ENCODE data around the gene DPYSL4.

Gene DPYSL4

GRCh38 chr10:132140167-132140925 is 46.4 kb upstream of the DPYSL4 start:
- no peak overlapping the region for H3K4me3 ChIP-seq (ENCODE audit: low read depth in 1 of 2, low read length in 1 of 2)
- no peaks in the 10 kb centered on the region for H3K4me1 ChIP-seq (ENCODE audit: control insufficient read depth in 1 of 2, insufficient read depth in 1 of 2, low read depth in 1 of 2, low read length in 1 of 2)
- H3K9me3 ChIP-seq, result no peaks in the 10 kb centered on the region
- peaks cover 25% of the 10 kb centered on the region for H3K27me3 ChIP-seq
- no peak for TF ChIP-seq CTCF (IDR thresholded peaks at IDR 0.05)
- H3K27ac ChIP-seq, result no peak overlapping the region
- H3K36me3 ChIP-seq, result no peaks in the 10 kb centered on the region

GRCh38 chr10:132141076-132141475 is 45.7 kb upstream of the DPYSL4 start:
- Histone ChIP-seq H3K4me1 (ENCODE audit: control insufficient read depth in 1 of 2, insufficient read depth in 1 of 2, low read depth in 1 of 2, low read length in 1 of 2) (no peaks in the 10 kb centered on the region), H3K27ac (no peak overlapping the region), H3K4me3 (ENCODE audit: low read depth in 1 of 2, low read length in 1 of 2) (no peak overlapping the region), H3K36me3 (no peaks in the 10 kb centered on the region), H3K27me3 (peaks cover 25% of the 10 kb centered on the region), H3K9me3 (no peaks in the 10 kb centered on the region)
- TF ChIP-seq CTCF (IDR thresholded peaks at IDR 0.05), result no peak

GRCh38 chr10:132141526-132142395 is 45.0 kb upstream of the DPYSL4 start:
- H3K27ac ChIP-seq, result no peak overlapping the region
- no peaks in the 10 kb centered on the region for H3K36me3 ChIP-seq
- TF ChIP-seq CTCF (IDR thresholded peaks at IDR 0.05), result no peak
- H3K4me3 ChIP-seq (ENCODE audit: low read depth in 1 of 2, low read length in 1 of 2), result no peak overlapping the region
- H3K4me1 ChIP-seq (ENCODE audit: control insufficient read depth in 1 of 2, insufficient read depth in 1 of 2, low read depth in 1 of 2, low read length in 1 of 2), result no peaks in the 10 kb centered on the region
- H3K27me3 ChIP-seq, result peaks cover 25% of the 10 kb centered on the region
- no peaks in the 10 kb centered on the region for H3K9me3 ChIP-seq

- H3K9me3 ChIP-seq, result no peaks in the 10 kb centered on the region
- peak; percentile 45 for TF ChIP-seq CTCF (IDR thresholded peaks at IDR 0.05)
- no peak overlapping the region for H3K27ac ChIP-seq
- H3K36me3 ChIP-seq, result no peaks in the 10 kb centered on the region
- no peaks in the 10 kb centered on the region for H3K4me1 ChIP-seq (ENCODE audit: control insufficient read depth in 1 of 2, insufficient read depth in 1 of 2, low read depth in 1 of 2, low read length in 1 of 2)
- peaks cover 25% of the 10 kb centered on the region for H3K27me3 ChIP-seq
- H3K4me3 ChIP-seq (ENCODE audit: low read depth in 1 of 2, low read length in 1 of 2), result no peak overlapping the region
These were observed 44.2 kb upstream of the DPYSL4 start for GRCh38 chr10:132142396-132143161.

- TF ChIP-seq CTCF (IDR thresholded peaks at IDR 0.05), result no peak
- H3K27ac ChIP-seq, result no peak overlapping the region
- H3K36me3 ChIP-seq, result no peaks in the 10 kb centered on the region
- H3K4me1 ChIP-seq (ENCODE audit: control insufficient read depth in 1 of 2, insufficient read depth in 1 of 2, low read depth in 1 of 2, low read length in 1 of 2), result no peaks in the 10 kb centered on the region
- no peaks in the 10 kb centered on the region for H3K9me3 ChIP-seq
- H3K4me3 ChIP-seq (ENCODE audit: low read depth in 1 of 2, low read length in 1 of 2), result no peak overlapping the region
- H3K27me3 ChIP-seq, result peaks cover 25% of the 10 kb centered on the region
These were observed 43.6 kb upstream of the DPYSL4 start for GRCh38 chr10:132143162-132143561.

Data from neutrophil (primary cell).